ENCODE data around the gene HSD17B14.

Gene HSD17B14

DNA sequence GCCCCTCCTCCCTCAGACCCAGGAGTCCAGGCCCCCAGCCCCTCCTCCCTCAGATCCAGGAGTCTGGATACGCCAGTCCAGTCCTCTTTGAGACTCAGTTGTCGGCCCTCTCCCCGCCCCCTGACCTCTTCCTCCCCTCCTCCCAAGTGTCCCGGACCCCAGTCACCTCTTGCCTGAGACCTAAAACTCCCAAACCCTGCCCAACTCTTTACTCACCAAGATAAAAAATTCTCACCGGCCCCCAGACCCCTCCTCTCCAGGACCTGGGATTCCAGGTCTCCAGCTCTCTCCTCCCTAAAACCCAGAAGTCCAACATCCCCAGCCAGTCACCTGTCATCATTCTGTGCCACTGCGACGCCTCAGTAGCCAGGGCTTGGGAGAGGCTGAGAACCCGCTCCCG, 1.4 kb upstream of the HSD17B14 start:
- Histone ChIP-seq H3K9ac (ENCODE audit: insufficient read length) (no peak overlapping the region), H3K9me3 (ENCODE audit: low read depth, low read length) (no peaks in the 10 kb centered on the region), H3K36me3 (ENCODE audit: insufficient read depth, low read length) (no peaks in the 10 kb centered on the region), H3K4me3 (no peak overlapping the region; the same call in 1 of the 2 replicates), H3K27ac (no peak overlapping the region)
- TF ChIP-seq EZH2 (IDR thresholded peaks at IDR 0.05) (no peak), FOXP2 (optimal IDR thresholded peaks at IDR 0.05; ENCODE audit: control extremely low read depth, extremely low read length, insufficient read depth) (no peak), POLR2AphosphoS5 (IDR thresholded peaks at IDR 0.05; ENCODE audit: borderline replicate concordance, low read depth, low read length) (no peak)
- DNase-seq (ENCODE audit: low read depth, low spot score): no peak

DNA sequence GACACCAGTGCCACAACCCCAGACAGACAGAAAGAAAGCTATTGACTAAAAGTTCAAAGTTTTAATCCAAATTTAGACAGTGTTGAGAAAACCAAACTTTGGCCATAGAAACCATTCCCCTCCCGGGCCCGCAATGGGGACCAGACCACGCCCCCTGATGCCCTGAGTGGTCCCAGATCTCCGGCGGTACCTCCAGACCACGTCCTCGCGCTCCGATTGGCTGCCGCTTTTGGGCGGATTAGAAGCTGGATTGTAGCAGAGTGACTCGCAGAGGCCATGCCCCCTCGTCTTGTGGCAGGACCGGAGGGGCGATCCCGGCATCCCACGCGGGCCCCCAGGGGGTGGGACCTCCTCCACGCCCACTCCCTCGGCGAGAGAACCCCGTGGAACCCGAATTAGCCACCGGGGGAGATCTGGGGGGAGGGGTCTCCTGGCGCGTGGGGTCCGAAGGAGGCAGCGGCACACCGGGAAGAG, 797 bp upstream of the HSD17B14 start:
- no peak for DNase-seq (ENCODE audit: low read depth, low spot score)
- no peak for TF ChIP-seq EZH2 (IDR thresholded peaks at IDR 0.05)
- TF ChIP-seq FOXP2 (optimal IDR thresholded peaks at IDR 0.05; ENCODE audit: control extremely low read depth, extremely low read length, insufficient read depth): no peak
- no peak for TF ChIP-seq POLR2AphosphoS5 (IDR thresholded peaks at IDR 0.05; ENCODE audit: borderline replicate concordance, low read depth, low read length)
- Histone ChIP-seq H3K4me3 (peak overlapping the region; percentile 82), H3K9ac (ENCODE audit: insufficient read length) (peak overlapping the region; percentile 1), H3K27ac (no peak overlapping the region), H3K36me3 (ENCODE audit: insufficient read depth, low read length) (no peaks in the 10 kb centered on the region), H3K9me3 (ENCODE audit: low read depth, low read length) (no peaks in the 10 kb centered on the region)

- Histone ChIP-seq H3K9ac (ENCODE audit: insufficient read length) (no peak overlapping the region), H3K36me3 (ENCODE audit: insufficient read depth, low read length) (no peaks in the 10 kb centered on the region), H3K27ac (no peak overlapping the region), H3K4me3 (peak overlapping the region; percentile 82), H3K9me3 (ENCODE audit: low read depth, low read length) (no peaks in the 10 kb centered on the region)
- DNase-seq (ENCODE audit: low read depth, low spot score): peak; percentile 63
- no peak for TF ChIP-seq FOXP2 (optimal IDR thresholded peaks at IDR 0.05; ENCODE audit: control extremely low read depth, extremely low read length, insufficient read depth)
- no peak for TF ChIP-seq POLR2AphosphoS5 (IDR thresholded peaks at IDR 0.05; ENCODE audit: borderline replicate concordance, low read depth, low read length)
- no peak for TF ChIP-seq EZH2 (IDR thresholded peaks at IDR 0.05)
These were observed 580 bp downstream of the HSD17B14 start for GRCh38 chr19:48835734-48836088.

DNA sequence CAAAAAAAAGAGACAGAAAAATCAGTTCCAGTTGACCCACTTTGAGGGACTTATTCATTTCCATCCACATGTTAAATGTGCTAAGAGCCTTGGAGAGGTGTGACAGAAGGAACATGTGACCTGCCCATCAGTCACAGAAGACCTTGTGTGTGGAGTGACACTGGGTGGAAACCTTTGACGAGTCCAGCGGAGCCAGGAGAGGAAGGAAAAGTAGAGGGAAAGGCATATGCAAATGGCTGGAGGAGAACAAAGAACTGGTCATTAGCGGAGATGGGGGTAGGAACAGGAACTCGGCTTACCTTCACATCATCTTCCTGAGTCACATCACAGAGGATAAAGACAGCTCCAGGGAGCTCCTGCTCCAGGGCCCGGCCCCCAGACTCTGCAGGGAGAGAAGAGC, 2.3 kb downstream of the HSD17B14 start:
- DNase-seq (ENCODE audit: low read depth, low spot score): no peak
- TF ChIP-seq POLR2AphosphoS5 (IDR thresholded peaks at IDR 0.05; ENCODE audit: borderline replicate concordance, low read depth, low read length) (no peak), EZH2 (IDR thresholded peaks at IDR 0.05) (no peak), FOXP2 (optimal IDR thresholded peaks at IDR 0.05; ENCODE audit: control extremely low read depth, extremely low read length, insufficient read depth) (no peak)
- no peak overlapping the region for H3K4me3 ChIP-seq
- no peak overlapping the region for H3K27ac ChIP-seq
- H3K36me3 ChIP-seq (ENCODE audit: insufficient read depth, low read length): no peaks in the 10 kb centered on the region
- no peaks in the 10 kb centered on the region for H3K9me3 ChIP-seq (ENCODE audit: low read depth, low read length)
- no peak overlapping the region for H3K9ac ChIP-seq (ENCODE audit: insufficient read length)

- no peak for TF ChIP-seq POLR2AphosphoS5 (IDR thresholded peaks at IDR 0.05; ENCODE audit: borderline replicate concordance, low read depth, low read length)
- no peak overlapping the region for H3K9ac ChIP-seq (ENCODE audit: insufficient read length)
- no peaks in the 10 kb centered on the region for H3K36me3 ChIP-seq (ENCODE audit: insufficient read depth, low read length)
- no peak overlapping the region for H3K27ac ChIP-seq
- H3K4me3 ChIP-seq: no peak overlapping the region
- no peak for DNase-seq (ENCODE audit: low read depth, low spot score)
- no peaks in the 10 kb centered on the region for H3K9me3 ChIP-seq (ENCODE audit: low read depth, low read length)
These were observed 3.2 kb downstream of the HSD17B14 start for GRCh38 chr19:48833049-48833448.

DNA sequence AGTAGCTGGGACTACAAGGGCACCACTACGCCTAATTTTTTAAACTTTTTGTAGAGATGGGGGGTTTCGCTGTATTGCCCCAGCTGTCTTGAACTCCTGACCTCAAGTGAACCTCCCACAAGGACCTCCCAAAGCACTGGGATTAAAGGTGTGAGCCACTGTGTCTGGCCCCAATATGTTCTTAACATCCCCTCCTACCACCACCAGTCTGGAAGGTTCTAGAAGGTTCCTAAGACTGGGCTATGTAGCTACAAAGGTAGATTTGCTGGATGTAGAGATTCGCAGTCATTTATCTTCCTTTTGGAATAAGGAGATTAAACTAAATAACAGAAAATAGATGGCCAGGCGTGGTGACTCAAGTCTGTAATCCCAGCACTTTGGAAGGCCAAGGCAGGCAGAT, 5.3 kb downstream of the HSD17B14 start:
- DNase-seq (ENCODE audit: low read depth, low spot score): no peak
- TF ChIP-seq POLR2AphosphoS5 (IDR thresholded peaks at IDR 0.05; ENCODE audit: borderline replicate concordance, low read depth, low read length) (no peak), FOXP2 (optimal IDR thresholded peaks at IDR 0.05; ENCODE audit: control extremely low read depth, extremely low read length, insufficient read depth) (no peak), EZH2 (IDR thresholded peaks at IDR 0.05) (no peak)
- Histone ChIP-seq H3K27ac (no peak overlapping the region), H3K9me3 (ENCODE audit: low read depth, low read length) (no peaks in the 10 kb centered on the region), H3K9ac (ENCODE audit: insufficient read length) (no peak overlapping the region), H3K4me3 (no peak overlapping the region), H3K36me3 (ENCODE audit: insufficient read depth, low read length) (no peaks in the 10 kb centered on the region)

- H3K9ac ChIP-seq (ENCODE audit: insufficient read length): no peak overlapping the region
- H3K27ac ChIP-seq: no peak overlapping the region
- H3K4me3 ChIP-seq: no peak overlapping the region
- TF ChIP-seq POLR2AphosphoS5 (IDR thresholded peaks at IDR 0.05; ENCODE audit: borderline replicate concordance, low read depth, low read length) (no peak), FOXP2 (optimal IDR thresholded peaks at IDR 0.05; ENCODE audit: control extremely low read depth, extremely low read length, insufficient read depth) (no peak), EZH2 (IDR thresholded peaks at IDR 0.05) (no peak)
- H3K9me3 ChIP-seq (ENCODE audit: low read depth, low read length): no peaks in the 10 kb centered on the region
- H3K36me3 ChIP-seq (ENCODE audit: insufficient read depth, low read length): no peaks in the 10 kb centered on the region
- DNase-seq (ENCODE audit: low read depth, low spot score): no peak
These were observed 6.2 kb downstream of the HSD17B14 start for GRCh38 chr19:48830088-48830487.

DNA sequence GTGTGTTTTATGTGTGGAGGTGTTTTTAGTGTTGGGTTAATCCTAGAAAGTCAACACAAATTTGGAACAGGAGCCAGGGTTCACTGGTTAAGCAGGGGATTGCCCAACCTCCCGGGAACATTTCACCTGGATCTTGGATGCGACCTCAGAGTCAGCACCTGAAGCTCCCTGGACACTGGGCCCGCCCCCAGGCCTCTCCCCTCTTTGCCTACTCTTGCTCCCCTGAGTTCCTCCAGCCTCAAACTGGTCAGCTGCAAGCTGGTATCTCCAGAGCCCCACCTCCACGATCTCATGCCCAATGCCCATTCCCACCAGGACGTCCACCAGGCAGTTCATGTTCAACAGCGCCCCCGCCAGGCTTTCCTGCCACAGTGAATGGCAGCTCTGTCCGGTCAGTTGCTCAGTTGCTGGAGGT, 9.7 kb downstream of the HSD17B14 start:
- H3K9ac ChIP-seq (ENCODE audit: insufficient read length): no peak overlapping the region
- H3K9me3 ChIP-seq (ENCODE audit: low read depth, low read length): no peaks in the 10 kb centered on the region
- H3K36me3 ChIP-seq (ENCODE audit: insufficient read depth, low read length): no peaks in the 10 kb centered on the region
- H3K27ac ChIP-seq: no peak overlapping the region
- no peak for TF ChIP-seq POLR2AphosphoS5 (IDR thresholded peaks at IDR 0.05; ENCODE audit: borderline replicate concordance, low read depth, low read length)
- TF ChIP-seq FOXP2 (optimal IDR thresholded peaks at IDR 0.05; ENCODE audit: control extremely low read depth, extremely low read length, insufficient read depth): no peak
- TF ChIP-seq EZH2 (IDR thresholded peaks at IDR 0.05): no peak
- DNase-seq (ENCODE audit: low read depth, low spot score): no peak
- no peak overlapping the region for H3K4me3 ChIP-seq

DNA sequence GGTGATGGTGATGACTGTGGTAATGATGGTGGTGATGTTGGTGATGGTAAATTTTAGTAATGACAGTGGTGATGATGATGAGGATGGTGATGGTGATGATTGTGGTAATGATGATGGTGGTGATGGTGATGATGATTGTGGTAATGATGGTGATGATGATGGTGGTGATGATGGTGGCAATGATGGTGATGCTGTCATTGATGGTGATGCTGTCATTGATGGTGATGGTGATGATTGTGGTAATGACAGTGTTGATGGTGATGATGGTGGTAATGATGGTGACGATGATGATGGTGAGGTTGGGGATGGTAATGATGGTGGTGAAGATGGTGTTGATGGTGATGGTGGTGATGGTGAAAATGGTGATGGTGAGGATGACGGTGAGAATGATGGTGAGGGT, 13.8 kb downstream of the HSD17B14 start:
- DNase-seq (ENCODE audit: low read depth, low spot score): no peak
- H3K27ac ChIP-seq: no peak overlapping the region
- H3K9me3 ChIP-seq (ENCODE audit: low read depth, low read length): no peaks in the 10 kb centered on the region
- H3K9ac ChIP-seq (ENCODE audit: insufficient read length): no peak overlapping the region
- TF ChIP-seq EZH2 (IDR thresholded peaks at IDR 0.05): no peak
- TF ChIP-seq POLR2AphosphoS5 (IDR thresholded peaks at IDR 0.05; ENCODE audit: borderline replicate concordance, low read depth, low read length): no peak
- TF ChIP-seq FOXP2 (optimal IDR thresholded peaks at IDR 0.05; ENCODE audit: control extremely low read depth, extremely low read length, insufficient read depth): no peak
- H3K36me3 ChIP-seq (ENCODE audit: insufficient read depth, low read length): no peaks in the 10 kb centered on the region
- no peak overlapping the region for H3K4me3 ChIP-seq
